Measurements from ENCODE around the gene LPCAT2. TPM values are rescaled to one million over a fixed set of nuclear protein-coding genes. Genes with fewer than 3 reads are reported as not detected.
"Not testable (repeated sequence)": the region's sequence is repeated elsewhere in the genome, so short reads cannot be mapped to it uniquely, and the experiment has no call there.

LPCAT2 gene
- total and polyA plus RNA-seq, 2 donors (not counting 1 experiment from before 2014, with no cell fraction given) = 10.2 to 17.8 TPM

DNA sequence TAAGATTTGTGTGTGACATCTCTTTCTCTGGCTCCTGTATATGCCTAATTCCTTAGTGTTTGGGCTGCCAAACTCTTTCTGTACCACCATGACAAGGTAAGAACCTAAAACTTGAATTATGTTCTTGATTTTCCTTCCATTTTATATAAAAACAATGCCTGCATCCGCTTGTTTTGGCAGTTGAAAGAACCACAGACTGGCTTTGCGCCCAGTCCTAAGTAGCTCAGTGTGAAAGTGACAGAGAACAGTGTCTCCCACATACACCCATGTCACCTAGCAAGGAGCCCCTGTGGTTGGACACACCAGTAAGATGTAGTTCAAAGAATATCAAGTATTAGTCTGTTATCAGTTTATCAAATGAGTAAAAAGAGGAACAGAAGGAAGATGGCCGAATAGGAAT is 106.2 kb downstream of the LPCAT2 start:
- Histone ChIP-seq H2AFZ (ENCODE audit: low read length) (no peak overlapping the region), H3K79me2 (ENCODE audit: control insufficient read depth, insufficient read depth, low read length) (no peaks in the 10 kb centered on the region), H3K4me1 (ENCODE audit: control insufficient read depth, extremely low read depth, insufficient read depth, low read length) (no peaks in the 10 kb centered on the region), H3K36me3 (ENCODE audit: control insufficient read depth, insufficient read depth, low read length) (no peaks in the 10 kb centered on the region), H3K4me2 (ENCODE audit: extremely low read depth, insufficient read depth, low read length) (no peak overlapping the region), H3K9me3 (ENCODE audit: control insufficient read depth, insufficient read depth, low read depth, low read length) (no peaks in the 10 kb centered on the region), H3K27me3 (ENCODE audit: control insufficient read depth, insufficient read depth, low read length) (no peaks in the 10 kb centered on the region), H3K4me3 (replicated peaks in 1 of 4; ENCODE audit: control extremely low read depth in 1 of 4, insufficient read depth in 1 of 4, low read depth in 3 of 4, low read length in 4 of 4) (no peak overlapping the region), H3K27ac (ENCODE audit: insufficient read depth, low read length) (no peak overlapping the region), H3K9ac (ENCODE audit: insufficient read depth, low read length) (no peak overlapping the region), H4K20me1 (ENCODE audit: control insufficient read depth, extremely low read depth, insufficient read depth, low read length) (peaks cover 2% of the 10 kb centered on the region)
- no peak for DNase-seq (ENCODE audit: low read depth in 2 of 2)
- TF ChIP-seq EZH2 (IDR thresholded peaks at IDR 0.05; ENCODE audit: low read length, missing control alignments) = no peak
- TF ChIP-seq, protein P1, sequence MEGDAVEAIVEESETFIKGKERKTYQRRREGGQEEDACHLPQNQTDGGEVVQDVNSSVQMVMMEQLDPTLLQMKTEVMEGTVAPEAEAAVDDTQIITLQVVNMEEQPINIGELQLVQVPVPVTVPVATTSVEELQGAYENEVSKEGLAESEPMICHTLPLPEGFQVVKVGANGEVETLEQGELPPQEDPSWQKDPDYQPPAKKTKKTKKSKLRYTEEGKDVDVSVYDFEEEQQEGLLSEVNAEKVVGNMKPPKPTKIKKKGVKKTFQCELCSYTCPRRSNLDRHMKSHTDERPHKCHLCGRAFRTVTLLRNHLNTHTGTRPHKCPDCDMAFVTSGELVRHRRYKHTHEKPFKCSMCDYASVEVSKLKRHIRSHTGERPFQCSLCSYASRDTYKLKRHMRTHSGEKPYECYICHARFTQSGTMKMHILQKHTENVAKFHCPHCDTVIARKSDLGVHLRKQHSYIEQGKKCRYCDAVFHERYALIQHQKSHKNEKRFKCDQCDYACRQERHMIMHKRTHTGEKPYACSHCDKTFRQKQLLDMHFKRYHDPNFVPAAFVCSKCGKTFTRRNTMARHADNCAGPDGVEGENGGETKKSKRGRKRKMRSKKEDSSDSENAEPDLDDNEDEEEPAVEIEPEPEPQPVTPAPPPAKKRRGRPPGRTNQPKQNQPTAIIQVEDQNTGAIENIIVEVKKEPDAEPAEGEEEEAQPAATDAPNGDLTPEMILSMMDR (conservative IDR thresholded peaks at IDR 0.05 in 1 of 2, IDR thresholded peaks at IDR 0.05 in 1 of 2; ENCODE audit: low read depth in 1 of 2, low read length in 2 of 2) = no peak

DNA sequence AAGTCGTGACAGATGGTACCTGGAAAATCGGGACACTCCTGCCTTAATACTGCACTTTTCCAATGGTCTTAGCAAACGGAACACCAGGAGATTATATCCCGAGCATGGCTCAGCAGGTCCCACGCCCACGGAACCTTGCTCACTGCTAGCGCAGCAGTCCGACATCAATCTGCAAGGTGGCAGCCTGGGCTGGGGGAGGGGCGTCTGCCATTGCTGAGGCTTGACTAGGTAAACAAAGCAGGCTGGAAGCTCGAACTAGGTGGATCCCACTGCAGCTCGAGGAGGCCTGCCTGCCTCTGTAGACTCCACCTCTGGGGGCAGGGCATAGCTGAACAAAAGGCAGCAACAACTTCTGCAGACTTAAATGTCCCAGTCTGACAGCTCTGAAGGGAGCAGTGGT is 106.8 kb downstream of the LPCAT2 start:
- H3K79me2 ChIP-seq (ENCODE audit: control insufficient read depth, insufficient read depth, low read length); DNase-seq (ENCODE audit: low read depth in 2 of 2); H3K9me3 ChIP-seq (ENCODE audit: control insufficient read depth, insufficient read depth, low read depth, low read length); H3K4me3 ChIP-seq (replicated peaks in 1 of 4; ENCODE audit: control extremely low read depth in 1 of 4, insufficient read depth in 1 of 4, low read depth in 3 of 4, low read length in 4 of 4); H2AFZ ChIP-seq (ENCODE audit: low read length); H3K4me2 ChIP-seq (ENCODE audit: extremely low read depth, insufficient read depth, low read length); H3K27ac ChIP-seq (ENCODE audit: insufficient read depth, low read length); H3K27me3 ChIP-seq (ENCODE audit: control insufficient read depth, insufficient read depth, low read length); H3K9ac ChIP-seq (ENCODE audit: insufficient read depth, low read length); H3K36me3 ChIP-seq (ENCODE audit: control insufficient read depth, insufficient read depth, low read length); H3K4me1 ChIP-seq (ENCODE audit: control insufficient read depth, extremely low read depth, insufficient read depth, low read length); H4K20me1 ChIP-seq (ENCODE audit: control insufficient read depth, extremely low read depth, insufficient read depth, low read length): not testable (repeated sequence)

DNA sequence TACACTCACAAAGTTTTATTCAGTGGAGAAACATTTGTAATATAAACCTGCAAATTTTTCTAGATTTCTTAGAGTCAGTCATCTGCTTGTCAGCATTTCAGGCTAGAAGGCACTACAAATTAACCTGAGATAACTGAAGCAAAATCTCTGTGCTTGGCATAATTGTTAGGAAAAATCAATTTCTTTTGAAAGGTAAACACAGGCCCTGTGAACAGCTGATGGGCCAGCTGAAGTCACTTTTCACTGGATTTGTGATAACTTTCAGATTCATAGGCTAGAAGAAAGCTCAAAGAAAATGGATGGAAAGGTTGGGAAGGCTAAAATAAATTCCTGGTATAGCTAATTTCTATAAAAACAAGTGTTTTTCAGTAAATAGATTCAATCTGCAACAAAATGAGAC is 112.9 kb downstream of the LPCAT2 start:
- Histone ChIP-seq H3K27ac (ENCODE audit: insufficient read depth, low read length) (no peak overlapping the region), H3K79me2 (ENCODE audit: control insufficient read depth, insufficient read depth, low read length) (no peaks in the 10 kb centered on the region), H3K9me3 (ENCODE audit: control insufficient read depth, insufficient read depth, low read depth, low read length) (no peaks in the 10 kb centered on the region), H3K9ac (ENCODE audit: insufficient read depth, low read length) (no peak overlapping the region), H3K4me3 (replicated peaks in 1 of 4; ENCODE audit: control extremely low read depth in 1 of 4, insufficient read depth in 1 of 4, low read depth in 3 of 4, low read length in 4 of 4) (no peak overlapping the region), H3K36me3 (ENCODE audit: control insufficient read depth, insufficient read depth, low read length) (no peaks in the 10 kb centered on the region), H2AFZ (ENCODE audit: low read length) (no peak overlapping the region), H3K27me3 (ENCODE audit: control insufficient read depth, insufficient read depth, low read length) (no peaks in the 10 kb centered on the region), H3K4me2 (ENCODE audit: extremely low read depth, insufficient read depth, low read length) (no peak overlapping the region), H4K20me1 (ENCODE audit: control insufficient read depth, extremely low read depth, insufficient read depth, low read length) (no peaks in the 10 kb centered on the region), H3K4me1 (ENCODE audit: control insufficient read depth, extremely low read depth, insufficient read depth, low read length) (no peaks in the 10 kb centered on the region)
- no peak for DNase-seq (ENCODE audit: low read depth in 2 of 2)
- TF ChIP-seq EZH2 (IDR thresholded peaks at IDR 0.05; ENCODE audit: low read length, missing control alignments) = no peak
- TF ChIP-seq, protein P1 (conservative IDR thresholded peaks at IDR 0.05 in 1 of 2, IDR thresholded peaks at IDR 0.05 in 1 of 2; ENCODE audit: low read depth in 1 of 2, low read length in 2 of 2) = no peak

All from fibroblast of lung (primary cell).